ENCODE data around the gene NUAK1.

- TF ChIP-seq CTCF (conservative IDR thresholded peaks at IDR 0.05 in 1 of 2, IDR thresholded peaks at IDR 0.05 in 1 of 2; ENCODE audit: low read depth in 1 of 2, low read length in 2 of 2) (no peak), EZH2 (IDR thresholded peaks at IDR 0.05; ENCODE audit: low read length, missing control alignments) (no peak)
These were observed 104.4 kb downstream of the NUAK1 start for GRCh38 chr12:106034316-106034715.
